GM19238 (cell line): Measurements from ENCODE around the gene HIVEP3.

Source experiments
- DNase-seq: peaks from one replicate; pipeline ENCODE4 v3.0.0; 2011; ENCODE audit warnings: low spot score; ENCODE audit not compliant: insufficient read length

The HIVEP3 gene

GRCh38 chr1:41874903-41875411, 43.8 kb downstream of the HIVEP3 start:
- DNase-seq = no peak

- no peak for DNase-seq
Measured at GRCh38 chr1:41874151-41874719, 44.5 kb downstream of the HIVEP3 start.

- DNase-seq = no peak
Measured at GRCh38 chr1:41872074-41872473, 46.6 kb downstream of the HIVEP3 start.

- no peak for DNase-seq
Measured at GRCh38 chr1:41870076-41870562, 48.6 kb downstream of the HIVEP3 start.

- peak; percentile 54 for DNase-seq
Measured at GRCh38 chr1:41868241-41868998, 50.3 kb downstream of the HIVEP3 start.

- no peak for DNase-seq
Measured at GRCh38 chr1:41866285-41866684, 52.4 kb downstream of the HIVEP3 start.

GRCh38 chr1:41864471-41865040, 54.2 kb downstream of the HIVEP3 start:
- no peak for DNase-seq

GRCh38 chr1:41863718-41864117, 55.0 kb downstream of the HIVEP3 start:
- DNase-seq = no peak

GRCh38 chr1:41862384-41863221, 56.1 kb downstream of the HIVEP3 start:
- no peak for DNase-seq

- no peak for DNase-seq
Measured at GRCh38 chr1:41861535-41862383, 57.0 kb downstream of the HIVEP3 start.

GRCh38 chr1:41860771-41861170, 58.0 kb downstream of the HIVEP3 start:
- no peak for DNase-seq

- no peak for DNase-seq
Measured at GRCh38 chr1:41860214-41860613, 58.5 kb downstream of the HIVEP3 start.

- DNase-seq = no peak
Measured at GRCh38 chr1:41859686-41860085, 59.0 kb downstream of the HIVEP3 start.

GRCh38 chr1:41856944-41857285, 61.8 kb downstream of the HIVEP3 start:
- DNase-seq = no peak

- no peak for DNase-seq
Measured at GRCh38 chr1:41856151-41856943, 62.4 kb downstream of the HIVEP3 start.

- no peak for DNase-seq
Measured at GRCh38 chr1:41855713-41856112, 63.0 kb downstream of the HIVEP3 start.

GRCh38 chr1:41853907-41854306, 64.8 kb downstream of the HIVEP3 start:
- no peak for DNase-seq

GRCh38 chr1:41852091-41852490, 66.6 kb downstream of the HIVEP3 start:
- no peak for DNase-seq

- no peak for DNase-seq
Measured at GRCh38 chr1:41851589-41851988, 67.1 kb downstream of the HIVEP3 start.

GRCh38 chr1:41850029-41850428, 68.7 kb downstream of the HIVEP3 start:
- DNase-seq = no peak
